Neural crest cell (in vitro differentiated cells): ENCODE results near the gene SNRPD1. TPM values are rescaled to one million over a fixed set of nuclear protein-coding genes. Genes with fewer than 3 reads are reported as not detected.
"Not testable (repeated sequence)": the region's sequence is repeated elsewhere in the genome, so short reads cannot be mapped to it uniquely, and the experiment has no call there.

Experiments
- DNase-seq: peaks from one replicate; pipeline ENCODE4 v3.0.0; 2021; ENCODE audit warnings: low read depth, mixed read lengths, low spot score
- H3K27ac Mint-ChIP-seq: one replicate; pipeline ENCODE4 v1.8.0; 2021; ENCODE audit warnings: mild to moderate bottlenecking, mixed read lengths; ENCODE audit not compliant: unreplicated experiment
- H3K27me3 Mint-ChIP-seq: 2 replicates; pipeline ENCODE4 v1.8.0; 2021; ENCODE audit warnings: low read depth, mild to moderate bottlenecking, mixed read lengths
- H3K36me3 Mint-ChIP-seq: 2 replicates; pipeline ENCODE4 v1.8.0; 2021; ENCODE audit warnings: low read depth, mild to moderate bottlenecking, mixed read lengths
- H3K4me1 Mint-ChIP-seq: 2 replicates; pipeline ENCODE4 v1.8.0; 2021; ENCODE audit warnings: mixed read lengths
- H3K4me3 Mint-ChIP-seq: one replicate; pipeline ENCODE4 v1.8.0; 2021; ENCODE audit warnings: mild to moderate bottlenecking, mixed read lengths
- H3K9me3 Mint-ChIP-seq: 2 replicates; pipeline ENCODE4 v1.8.0; 2021; ENCODE audit warnings: mixed read lengths
- CTCF ChIP-seq: fragments of 200-600 bp; sonication (generic); conservative IDR thresholded peaks from 2 replicates; pipeline ENCODE4 v1.5.0; 2021; ENCODE audit warnings: antibody characterized with exemption, mild to moderate bottlenecking
- total RNA-seq: library from RNA; stranded (reverse); gene quantifications from 2 replicates; pipeline ENCODE4 v1.2.1, GENCODE V29; 2021

The SNRPD1 gene
- total RNA-seq, 1 donor from 2014 or later: 167 TPM

GRCh38 chr18:21600526-21601410 is 11.3 kb upstream of the SNRPD1 start, which contains the start of gene ESCO1:
ESCO1 (minus strand) TSS chr18:21600704; CDS start chr18:21574843, 25,861 bp downstream.
- Mint-ChIP-seq H3K27ac (peak within 1 kb of the TSS; percentile 98), H3K27me3 (no peaks in the 10 kb centered on the region), H3K4me1 (peaks cover 17% of the 10 kb centered on the region), H3K36me3 (peaks cover 4% of the 10 kb centered on the region), H3K9me3 (no peaks in the 10 kb centered on the region), H3K4me3 (peak within 1 kb of the TSS; percentile 98)
- TF ChIP-seq CTCF: peak; percentile 99
- peak; percentile 89 for DNase-seq

GRCh38 chr18:21602299-21602587 is 9.9 kb upstream of the SNRPD1 start:
- H3K9me3 Mint-ChIP-seq: no peaks in the 10 kb centered on the region
- peak overlapping the region; percentile 79 for H3K4me3 Mint-ChIP-seq
- no peaks in the 10 kb centered on the region for H3K27me3 Mint-ChIP-seq
- DNase-seq: no peak
- H3K36me3 Mint-ChIP-seq: no peaks in the 10 kb centered on the region
- H3K4me1 Mint-ChIP-seq: peaks cover 17% of the 10 kb centered on the region
- TF ChIP-seq CTCF: no peak
- H3K27ac Mint-ChIP-seq: no peak overlapping the region

GRCh38 chr18:21604671-21605070 is 7.4 kb upstream of the SNRPD1 start:
- Mint-ChIP-seq H3K27me3 (no peaks in the 10 kb centered on the region), H3K4me1 (peaks cover 3% of the 10 kb centered on the region), H3K9me3 (no peaks in the 10 kb centered on the region), H3K4me3 (peak overlapping the region; percentile 19), H3K36me3 (no peaks in the 10 kb centered on the region), H3K27ac (no peak overlapping the region)
- no peak for TF ChIP-seq CTCF
- DNase-seq: no peak

GRCh38 chr18:21605213-21605612 is 6.9 kb upstream of the SNRPD1 start:
- no peak overlapping the region for H3K4me3 Mint-ChIP-seq
- H3K36me3 Mint-ChIP-seq: no peaks in the 10 kb centered on the region
- no peaks in the 10 kb centered on the region for H3K9me3 Mint-ChIP-seq
- no peaks in the 10 kb centered on the region for H3K27me3 Mint-ChIP-seq
- H3K27ac Mint-ChIP-seq: no peak overlapping the region
- H3K4me1 Mint-ChIP-seq: no peaks in the 10 kb centered on the region
- DNase-seq: no peak
- no peak for TF ChIP-seq CTCF

GRCh38 chr18:21611401-21612124 is 551 bp upstream of the SNRPD1 start:
- Mint-ChIP-seq H3K4me3 (peak overlapping the region; percentile 96), H3K27ac (peak overlapping the region; percentile 100), H3K36me3 (peaks cover 15% of the 10 kb centered on the region), H3K4me1 (peaks cover 30% of the 10 kb centered on the region)
- not testable (repeated sequence) for DNase-seq, H3K9me3 Mint-ChIP-seq, H3K27me3 Mint-ChIP-seq

GRCh38 chr18:21621640-21622039 is 9.5 kb downstream of the SNRPD1 start:
- Mint-ChIP-seq H3K4me1 (peaks cover 10% of the 10 kb centered on the region), H3K36me3 (peaks cover 27% of the 10 kb centered on the region)
- H3K27me3 Mint-ChIP-seq, H3K27ac Mint-ChIP-seq, H3K4me3 Mint-ChIP-seq, DNase-seq, H3K9me3 Mint-ChIP-seq: not testable (repeated sequence)
